Measurements from ENCODE around the gene JPT2. TPM values are rescaled to one million over a fixed set of nuclear protein-coding genes. Genes with fewer than 3 reads are reported as not detected.
"Not testable (repeated sequence)": the region's sequence is repeated elsewhere in the genome, so short reads cannot be mapped to it uniquely, and the experiment has no call there.

The JPT2 gene
- total RNA-seq, 2 experiments from 2014 or later = 61.5 to 62.2 TPM

GRCh38 chr16:1691956-1692355 is 13.9 kb downstream of the JPT2 start:
- intact Hi-C loops (cut with micrococcal nuclease) = no loop called here
- Mint-ChIP-seq H3K4me3 (no peak overlapping the region), H3K27ac (no peak overlapping the region), H3K4me1 (ENCODE audit: low read depth) (peaks cover 5% of the 10 kb centered on the region), H3K9me3 (no peaks in the 10 kb centered on the region), H3K36me3 (ENCODE audit: low read depth) (peaks cover 56% of the 10 kb centered on the region), H3K27me3 (no peaks in the 10 kb centered on the region)
- ATAC-seq (no peak), DNase-seq (no peak)
- ChIA-PET CTCF (interaction anchor here (1.7 kb wide), 1 partner anchor 14 kb away, joined by 7 read pairs; the partner anchor contains the start of gene MAPK8IP3), POLR2A (no interaction called here)
- no peak for TF ChIP-seq CTCF (IDR thresholded peaks at IDR 0.05)

GRCh38 chr16:1696863-1697262 is 18.8 kb downstream of the JPT2 start:
- Mint-ChIP-seq H3K4me1 (ENCODE audit: low read depth) (no peaks in the 10 kb centered on the region), H3K36me3 (ENCODE audit: low read depth) (peaks cover 47% of the 10 kb centered on the region), H3K4me3 (no peak overlapping the region), H3K9me3 (no peaks in the 10 kb centered on the region), H3K27ac (no peak overlapping the region), H3K27me3 (no peaks in the 10 kb centered on the region)
- ChIA-PET CTCF (interaction anchor here (1.2 to 1.5 kb wide), 2 partner anchors 9 to 27 kb away, joined by 4 to 7 read pairs; partner anchors contain the start of gene MAPK8IP3), POLR2A (interaction anchor here (0.9 to 1.8 kb wide), 2 partner anchors 9 to 22 kb away, joined by 3 to 7 read pairs; partner anchors contain the start of gene MAPK8IP3)
- intact Hi-C loops (cut with micrococcal nuclease) = no loop called here
- TF ChIP-seq CTCF (IDR thresholded peaks at IDR 0.05) = no peak
- ATAC-seq (no peak), DNase-seq (no peak)

GRCh38 chr16:1698680-1699079 is 20.6 kb downstream of the JPT2 start:
- intact Hi-C loops (cut with micrococcal nuclease) = no loop called here
- Mint-ChIP-seq H3K36me3 (ENCODE audit: low read depth) (peaks cover 39% of the 10 kb centered on the region), H3K4me1 (ENCODE audit: low read depth) (no peaks in the 10 kb centered on the region), H3K27ac (no peak overlapping the region), H3K9me3 (no peaks in the 10 kb centered on the region), H3K4me3 (no peak overlapping the region), H3K27me3 (no peaks in the 10 kb centered on the region)
- ChIA-PET POLR2A (no interaction called here), CTCF (no interaction called here)
- DNase-seq (no peak), ATAC-seq (no peak)
- TF ChIP-seq CTCF (IDR thresholded peaks at IDR 0.05) = no peak

- no peaks in the 10 kb centered on the region for H3K27me3 Mint-ChIP-seq
- H3K4me1 Mint-ChIP-seq (ENCODE audit: low read depth) = peaks cover 7% of the 10 kb centered on the region
- H3K27ac Mint-ChIP-seq = no peak overlapping the region
- ChIA-PET CTCF (no interaction called here), POLR2A (interaction anchor here (0.9 kb wide), 1 partner anchor 71 kb away, joined by 3 read pairs; the partner anchor contains the start of gene NME3)
- no peaks in the 10 kb centered on the region for H3K9me3 Mint-ChIP-seq
- peaks cover 32% of the 10 kb centered on the region for H3K36me3 Mint-ChIP-seq (ENCODE audit: low read depth)
- intact Hi-C loops (cut with micrococcal nuclease) = no loop called here
- no peak overlapping the region for H3K4me3 Mint-ChIP-seq
- no peak for DNase-seq
- no peak for ATAC-seq
- no peak for TF ChIP-seq CTCF (IDR thresholded peaks at IDR 0.05)
These were observed 22.2 kb downstream of the JPT2 start for GRCh38 chr16:1700246-1700645.

- H3K27ac Mint-ChIP-seq = peak overlapping the region; percentile 64
- POLR2A ChIA-PET = interaction anchor here (0.9 kb wide), 1 partner anchor 70 kb away, joined by 3 read pairs; the partner anchor contains the start of gene NME3
- no peak overlapping the region for H3K4me3 Mint-ChIP-seq
These were observed 23.3 kb downstream of the JPT2 start for GRCh38 chr16:1701216-1701878.

GRCh38 chr16:1705324-1705687 is 27.2 kb downstream of the JPT2 start:
- peaks cover 14% of the 10 kb centered on the region for H3K36me3 Mint-ChIP-seq (ENCODE audit: low read depth)
- H3K9me3 Mint-ChIP-seq; intact Hi-C loops (cut with micrococcal nuclease); H3K27me3 Mint-ChIP-seq: not testable (repeated sequence)
- peak overlapping the region; percentile 96 for H3K4me3 Mint-ChIP-seq
- H3K27ac Mint-ChIP-seq = peak overlapping the region; percentile 98
- POLR2A ChIA-PET = interaction anchor here (0.6 to 2.7 kb wide), 11 partner anchors 8 to 1216 kb away, joined by 3 to 14 read pairs (median 5); partner anchors contain the start of genes EME2, JPT2, MRPS34 and NME3
- H3K4me1 Mint-ChIP-seq (ENCODE audit: low read depth) = peaks cover 35% of the 10 kb centered on the region
- peak; percentile 54 for DNase-seq
- peak; percentile 11 for ATAC-seq
- CTCF ChIA-PET = interaction anchor here (0.6 to 2.2 kb wide), 28 partner anchors 8 to 492 kb away, joined by 3 to 20 read pairs (median 6); partner anchors contain the start of genes EME2, FAHD1, JPT2 and MRPS34

More at GRCh38 chr16:1701216-1701878, 23.3 kb downstream of the JPT2 start:
- no peak for TF ChIP-seq CTCF (IDR thresholded peaks at IDR 0.05)
- Mint-ChIP-seq H3K27me3 (no peaks in the 10 kb centered on the region), H3K9me3 (no peaks in the 10 kb centered on the region), H3K4me1 (ENCODE audit: low read depth) (peaks cover 7% of the 10 kb centered on the region), H3K36me3 (ENCODE audit: low read depth) (peaks cover 32% of the 10 kb centered on the region)
- CTCF ChIA-PET = interaction anchor here (0.6 kb wide), 1 partner anchor 55 kb away, joined by 3 read pairs; no protein-coding TSS in a partner anchor
- ATAC-seq = no peak
- no peak for DNase-seq
- intact Hi-C loops (cut with micrococcal nuclease) = no loop called here

Data from activated CD8-positive, alpha-beta T cell treated with anti-CD3 and anti-CD28 coated beads for 36 hours (primary cell).